NCI-H187 treated with DMSO at 0.1 percent for 48 hours (cell line): ENCODE measurements around the gene EXOC4.

Source experiments
- DNase-seq: peaks from one replicate; lab custom pipeline; 2025; lab: John Stamatoyannopoulos, UW

The EXOC4 gene

GRCh38 chr7:133940368-133940767 is 687.5 kb downstream of the EXOC4 start:
- DNase-seq: peak; percentile 46

GRCh38 chr7:133941496-133941895 is 688.6 kb downstream of the EXOC4 start:
- no peak for DNase-seq

- DNase-seq: no peak
These were observed 692.6 kb downstream of the EXOC4 start for GRCh38 chr7:133945497-133945896.

- DNase-seq: no peak
These were observed 694.8 kb downstream of the EXOC4 start for GRCh38 chr7:133947458-133948254.

GRCh38 chr7:133948588-133948987 is 695.7 kb downstream of the EXOC4 start:
- DNase-seq: no peak

- DNase-seq: no peak
These were observed 698.0 kb downstream of the EXOC4 start for GRCh38 chr7:133950855-133951254.

- no peak for DNase-seq
These were observed 702.3 kb downstream of the EXOC4 start for GRCh38 chr7:133955208-133955607.

- no peak for DNase-seq
These were observed 705.0 kb downstream of the EXOC4 start for GRCh38 chr7:133957845-133958244.

GRCh38 chr7:133958822-133959221 is 705.9 kb downstream of the EXOC4 start:
- DNase-seq: no peak

- no peak for DNase-seq
These were observed 706.6 kb downstream of the EXOC4 start for GRCh38 chr7:133959505-133959904.

- no peak for DNase-seq
These were observed 708.8 kb downstream of the EXOC4 start for GRCh38 chr7:133961724-133962123.

GRCh38 chr7:133962646-133963045 is 709.8 kb downstream of the EXOC4 start:
- no peak for DNase-seq

GRCh38 chr7:133963629-133964028 is 710.8 kb downstream of the EXOC4 start:
- no peak for DNase-seq

GRCh38 chr7:133971625-133972024 is 718.7 kb downstream of the EXOC4 start:
- DNase-seq: no peak

GRCh38 chr7:133973710-133974109 is 720.8 kb downstream of the EXOC4 start:
- no peak for DNase-seq

- DNase-seq: no peak
These were observed 722.3 kb downstream of the EXOC4 start for GRCh38 chr7:133975130-133975529.

- no peak for DNase-seq
These were observed 723.3 kb downstream of the EXOC4 start for GRCh38 chr7:133976140-133976539.

GRCh38 chr7:133977409-133978274 is 724.8 kb downstream of the EXOC4 start:
- no peak for DNase-seq

GRCh38 chr7:133978502-133979295 is 725.8 kb downstream of the EXOC4 start:
- DNase-seq: no peak

GRCh38 chr7:133980804-133981203 is 727.9 kb downstream of the EXOC4 start:
- DNase-seq: no peak

- peak; percentile 62 for DNase-seq
These were observed 731.0 kb downstream of the EXOC4 start for GRCh38 chr7:133983685-133984419.

GRCh38 chr7:133985300-133985699 is 732.4 kb downstream of the EXOC4 start:
- no peak for DNase-seq
